Stimulated activated CD4-positive, alpha-beta T cell treated with anti-CD3 and anti-CD28 coated beads, Interleukin-12 subunit alpha, Interleukin-12 subunit beta, amount 100 ng/mL, for 4 hours (primary cell): ENCODE data around the gene PDE10A.

Experiments used
- DNase-seq: peaks from one replicate; pipeline ENCODE4 v3.0.0-alpha.2; 2020

The PDE10A gene

GRCh38 chr6:165677091-165677490 lies 14.1 kb upstream of the PDE10A start:
- no peak for DNase-seq

GRCh38 chr6:165676435-165677068 lies 13.5 kb upstream of the PDE10A start:
- no peak for DNase-seq

GRCh38 chr6:165675120-165675519 lies 12.1 kb upstream of the PDE10A start:
- DNase-seq, result no peak

- DNase-seq, result no peak
These were observed 11.4 kb upstream of the PDE10A start for GRCh38 chr6:165674155-165675029.

- DNase-seq, result no peak
These were observed 8.3 kb upstream of the PDE10A start for GRCh38 chr6:165671222-165671768.

GRCh38 chr6:165668951-165669350 lies 5.9 kb upstream of the PDE10A start:
- no peak for DNase-seq

- DNase-seq, result no peak
These were observed 2.3 kb upstream of the PDE10A start for GRCh38 chr6:165665384-165665672.

GRCh38 chr6:165664559-165665383 lies 1.7 kb upstream of the PDE10A start:
- no peak for DNase-seq

GRCh38 chr6:165663736-165664558 lies 906 bp upstream of the PDE10A start:
- no peak for DNase-seq

GRCh38 chr6:165663377-165663735 lies 315 bp upstream of the PDE10A start:
- no peak for DNase-seq

- no peak for DNase-seq
These were observed 846 bp downstream of the PDE10A start for GRCh38 chr6:165662041-165662748.

- DNase-seq, result no peak
These were observed 1.4 kb downstream of the PDE10A start for GRCh38 chr6:165661664-165662025.

- no peak for DNase-seq
These were observed 2.0 kb downstream of the PDE10A start for GRCh38 chr6:165660857-165661663.

- DNase-seq, result no peak
These were observed 2.8 kb downstream of the PDE10A start for GRCh38 chr6:165659945-165660856.

- DNase-seq, result no peak
These were observed 4.5 kb downstream of the PDE10A start for GRCh38 chr6:165658395-165659058.

GRCh38 chr6:165657325-165657680 lies 5.7 kb downstream of the PDE10A start:
- no peak for DNase-seq

GRCh38 chr6:165656581-165657324 lies 6.3 kb downstream of the PDE10A start:
- DNase-seq, result no peak

- DNase-seq, result no peak
These were observed 7.8 kb downstream of the PDE10A start for GRCh38 chr6:165655191-165655590.

GRCh38 chr6:165654144-165654543 lies 8.9 kb downstream of the PDE10A start:
- no peak for DNase-seq
